K562 (cell line): ENCODE measurements around the gene SAE1. TPM values are rescaled to one million over a fixed set of nuclear protein-coding genes. Genes with fewer than 3 reads are reported as not detected.

Experiments used
- CCNT2 ChIP-seq: IDR thresholded peaks from 2 replicates; pipeline ENCODE4 v1.6.1; 2011; ENCODE audit warnings: borderline replicate concordance, low read depth, mild to moderate bottlenecking, moderate library complexity, mixed read lengths, low read length; ENCODE audit not compliant: insufficient read length; ENCODE audit errors: extremely low read depth
- CGGBP1 ChIP-seq: fragments of 250-450 bp; sonication (Bioruptor Pico); IDR thresholded peaks from 2 replicates; pipeline ENCODE4 v1.9.0; 2021; ENCODE audit warnings: mild to moderate bottlenecking
- DMBX1 ChIP-seq: fragments of 250-450 bp; sonication (Bioruptor Pico); IDR thresholded peaks from 2 replicates; pipeline ENCODE4 v1.8.0; 2022; ENCODE audit warnings: inconsistent platforms, mild to moderate bottlenecking, moderate library complexity, borderline replicate concordance
- E2F6 ChIP-seq, 2 experiments: IDR thresholded peaks; 2 replicates each; pipeline ENCODE4 v1.6.1; 2011; ENCODE audit warnings: borderline replicate concordance in 1 of 2, control low read depth in 1 of 2, low read depth in 1 of 2, low read length in 1 of 2, mild to moderate bottlenecking in 1 of 2, mixed read lengths in 1 of 2, moderate library complexity in 1 of 2; ENCODE audit not compliant: insufficient read depth in 1 of 2, insufficient read length in 1 of 2, poor library complexity in 1 of 2, severe bottlenecking in 1 of 2; ENCODE audit errors: extremely low read depth in 1 of 2
- E4F1 ChIP-seq: fragments of 250-450 bp; sonication (Bioruptor Pico); IDR thresholded peaks from 2 replicates; pipeline ENCODE4 v1.5.0; 2021; ENCODE audit warnings: mild to moderate bottlenecking, borderline replicate concordance
- FOXJ3 ChIP-seq: sonication (generic); formaldehyde crosslinking; IDR thresholded peaks from 2 replicates; pipeline ENCODE4 v1.4.0; 2020; ENCODE audit warnings: mild to moderate bottlenecking, missing genetic modification reagents
- HDAC1 ChIP-seq, 2 experiments: fragments of 450-650 bp; IDR thresholded peaks; 2 replicates each; pipeline ENCODE4 v1.6.1; 2016 to 2017; ENCODE audit warnings: inconsistent platforms in 1 of 2, mild to moderate bottlenecking in 1 of 2, moderate library complexity in 1 of 2
- KDM1A ChIP-seq, 2 experiments: fragments of 450-650 bp; IDR thresholded peaks; 2 replicates each; pipeline ENCODE4 v1.6.1; 2016; ENCODE audit warnings: mild to moderate bottlenecking in 2 of 2
- KDM2B ChIP-seq: fragments of 250-450 bp; sonication (Bioruptor Pico); IDR thresholded peaks from 2 replicates; pipeline ENCODE4 v1.8.0; 2021; ENCODE audit warnings: mild to moderate bottlenecking, moderate library complexity
- LCOR ChIP-seq: sonication (generic); formaldehyde crosslinking; IDR thresholded peaks from 2 replicates; pipeline ENCODE4 v1.8.0; 2022; ENCODE audit warnings: mild to moderate bottlenecking, missing genetic modification reagents
- SETDB1 ChIP-seq: IDR thresholded peaks from one replicate; pipeline ENCODE4 v1.6.1; 2012; ENCODE audit warnings: low read length, control low read depth, inconsistent platforms
- SMAD1 ChIP-seq: fragments of 150-350 bp; IDR thresholded peaks from 2 replicates; pipeline ENCODE4 v1.6.1; 2014; ENCODE audit warnings: low read length, low read depth; ENCODE audit not compliant: partially characterized antibody
- SP1 ChIP-seq: sonication (generic); formaldehyde crosslinking; IDR thresholded peaks from 2 replicates; pipeline ENCODE4 v1.8.1; 2022; ENCODE audit warnings: mild to moderate bottlenecking, missing genetic modification reagents
- TAF1 ChIP-seq: IDR thresholded peaks from 2 replicates; pipeline ENCODE4 v1.6.1; 2011; ENCODE audit warnings: mild to moderate bottlenecking, low read length, moderate library complexity; ENCODE audit not compliant: insufficient read depth, control insufficient read depth, severe bottlenecking; ENCODE audit errors: extremely low read depth
- TOE1 ChIP-seq, 2 experiments: fragments of 450-650 bp in 1 of 2; sonication (generic) in 1 of 2; formaldehyde crosslinking in 1 of 2; IDR thresholded peaks; 2 replicates each; pipeline versions ENCODE4 v1.7.1 to v1.8.0; 2016 to 2022; ENCODE audit warnings: borderline replicate concordance in 2 of 2, mild to moderate bottlenecking in 2 of 2, antibody characterized with exemption in 1 of 2, inconsistent platforms in 1 of 2, low read depth in 1 of 2, missing genetic modification reagents in 1 of 2, moderate library complexity in 1 of 2
- XRCC3 ChIP-seq: fragments of 450-650 bp; IDR thresholded peaks from 2 replicates; pipeline ENCODE4 v1.6.1; 2017; ENCODE audit warnings: mild to moderate bottlenecking, moderate library complexity
- ZBTB17 ChIP-seq: fragments of 450-650 bp; formaldehyde crosslinking; IDR thresholded peaks from 2 replicates; pipeline ENCODE4 v1.4.0; 2020; ENCODE audit warnings: mild to moderate bottlenecking
- ZBTB2 ChIP-seq: fragments of 450-650 bp; IDR thresholded peaks from 2 replicates; pipeline ENCODE4 v1.6.1; 2016; ENCODE audit warnings: antibody characterized with exemption
- polyA plus RNA-seq, 8 experiments: library from polyadenylated mRNA; depleted of rRNA in 4 of 8; stranded (reverse) in 5 of 8; unstranded in 3 of 8; fragments of >200 nt; fragmentation: Nextera tagmentation in 2 of 8; fragmentation: Illumina TruSeq in 1 of 8; extraction: Ambion mirVana in 2 of 8; extraction: Trizol in 1 of 8; gene quantifications; 2 replicates each; pipeline versions ENCODE4 v1.2.1 to v1.2.3, GENCODE V29; 2011 to 2014; ENCODE audit warnings: inconsistent platforms in 1 of 8, missing spikeins in 1 of 8
- total RNA-seq, 7 experiments: library from RNA; depleted of rRNA in 6 of 7; stranded (reverse); fragments of >200 nt in 6 of 7; fragmentation: Illumina TruSeq in 2 of 7; extraction: Trizol in 2 of 7; gene quantifications; 2 replicates each; pipeline versions ENCODE4 v1.2.1 to v1.2.3, GENCODE V29; 2011 to 2021; ENCODE audit warnings: low replicate concordance in 1 of 7
- TF ChIP-seq, protein P1 (sequence below), 2 experiments: fragments of 250-450 bp in 1 of 2; fragments of 450-650 bp in 1 of 2; sonication (Bioruptor Pico) in 1 of 2; IDR thresholded peaks; 2 replicates each; pipeline versions ENCODE4 v1.6.1 to v1.8.0; 2016 to 2021; ENCODE audit warnings: mild to moderate bottlenecking in 2 of 2, moderate library complexity in 2 of 2, missing compliant biosample characterization in 1 of 2, missing genetic modification characterization in 1 of 2

The SAE1 gene
- total and polyA plus RNA-seq, 9 of the 15 experiments (the other 6 are each of a cell fraction or from before 2014, with no cell fraction given), result 82.8 to 299 (median 217) TPM

DNA sequence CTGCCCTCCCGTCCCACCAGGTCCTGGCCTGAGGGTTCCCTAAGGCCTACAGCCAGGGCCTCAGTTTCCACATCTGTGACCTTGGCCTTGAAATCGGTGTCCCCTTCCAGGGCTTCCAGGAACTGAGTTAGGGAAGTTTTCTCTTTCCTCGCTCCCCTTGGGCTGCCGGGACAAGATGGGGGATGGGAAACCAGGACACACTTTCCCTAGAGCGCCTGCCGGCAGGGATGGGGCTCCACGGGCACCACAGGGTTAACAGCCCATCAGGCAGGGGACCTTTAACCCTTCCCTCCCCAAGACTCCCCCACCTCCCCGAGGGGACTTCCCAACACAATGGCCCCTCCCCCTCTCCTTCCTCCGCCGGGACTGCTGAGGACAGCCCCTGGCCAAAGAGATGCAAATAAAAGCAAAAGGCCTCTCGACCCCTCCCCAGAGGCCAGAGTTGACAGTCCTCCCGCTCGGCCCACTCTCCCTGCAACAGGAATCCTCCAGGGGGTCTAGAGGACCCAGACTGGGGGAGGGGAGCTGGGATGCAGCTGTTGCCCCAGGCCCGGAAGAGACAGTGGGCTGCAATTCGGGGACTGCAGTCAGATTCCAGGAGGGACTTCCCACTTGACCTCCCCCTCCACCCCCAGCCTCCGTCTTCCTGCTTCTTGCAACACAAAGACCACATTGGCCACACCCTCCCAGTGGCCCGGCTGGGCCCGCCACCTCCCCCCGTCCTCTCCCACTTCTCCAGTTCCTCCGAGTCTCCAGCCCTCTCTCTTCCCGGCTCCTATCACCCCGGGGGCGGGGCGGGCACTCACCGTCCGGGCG is 96.9 kb downstream of the SAE1 start (continued):
- TF ChIP-seq E4F1 (CRISPR knock-in tag) (0 out of 2 replicates have a peak, but pooled peaks have one; percentile 26), FOXJ3 (CRISPR knock-in tag) (no peak), ZBTB2 (peak; percentile 45), SETDB1 (no peak), CGGBP1 (CRISPR knock-in tag) (no peak), CCNT2 (peak; percentile 52), XRCC3 (no peak), KDM1A (IDR thresholded peaks at IDR 0.05) (peak; percentile 84 to 95), SMAD1 (peak; percentile 64), DMBX1 (CRISPR knock-in tag) (0 out of 2 replicates have a peak, but pooled peaks have one; percentile 9), SP1 (CRISPR knock-in tag) (peak; percentile 62), HDAC1 (IDR thresholded peaks at IDR 0.05) (peak; percentile 55 to 89; a peak in 3 of 4 replicates), KDM2B (CRISPR knock-in tag) (no peak), ZBTB17 (CRISPR knock-in tag) (peak; percentile 29; the same call in 1 of the 2 replicates), TOE1 (IDR thresholded peaks at IDR 0.05; ENCODE audit: borderline replicate concordance) (peak; percentile 64; the same call in 1 of the 2 replicates), TOE1 (CRISPR knock-in tag; IDR thresholded peaks at IDR 0.05; ENCODE audit: borderline replicate concordance, low read depth) (no peak), LCOR (CRISPR knock-in tag) (0 out of 2 replicates have a peak, but pooled peaks have one; percentile 18), TAF1 (peak; percentile 62), E2F6 (IDR thresholded peaks at IDR 0.05; ENCODE audit: borderline replicate concordance in 1 of 2, extremely low read depth in 1 of 2, insufficient read depth in 1 of 2, insufficient read length in 1 of 2, low read depth in 1 of 2, low read length in 1 of 2, poor library complexity in 1 of 2, severe bottlenecking in 1 of 2) (no peak)
- TF ChIP-seq, protein P1, sequence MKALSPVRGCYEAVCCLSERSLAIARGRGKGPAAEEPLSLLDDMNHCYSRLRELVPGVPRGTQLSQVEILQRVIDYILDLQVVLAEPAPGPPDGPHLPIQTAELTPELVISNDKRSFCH (CRISPR knock-in tag; IDR thresholded peaks at IDR 0.05), result no peak
- TF ChIP-seq, protein P1 (tag; IDR thresholded peaks at IDR 0.05), result 0 out of 2 replicates have a peak, but pooled peaks have one; percentile 32
